ENCODE measurements around the gene UNC13B. TPM values are rescaled to one million over a fixed set of nuclear protein-coding genes. Genes with fewer than 3 reads are reported as not detected.

The UNC13B gene
- total and polyA plus RNA-seq, 2 of the 13 experiments (the other 11 are each of a cell fraction or from before 2014, with no cell fraction given): 14.0 to 18.3 TPM

DNA sequence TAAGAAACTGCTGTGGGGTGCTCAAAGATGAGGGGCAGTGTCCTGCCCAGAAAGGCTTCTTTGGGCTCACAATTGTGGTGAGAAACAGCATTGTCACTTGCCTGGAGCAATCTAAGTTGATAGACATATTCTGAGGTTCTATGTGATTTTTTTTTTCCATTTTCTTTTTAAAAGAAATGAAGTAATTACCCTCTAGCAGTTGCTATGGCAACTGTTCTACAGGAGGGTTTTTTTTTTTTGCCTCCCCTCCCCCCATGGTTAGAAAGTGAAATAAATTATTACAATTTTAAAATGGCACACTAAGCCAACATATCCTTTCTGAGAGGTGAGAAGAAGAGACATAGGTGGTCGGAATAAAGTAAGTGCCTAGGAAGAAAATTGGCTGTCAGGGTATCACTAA lies 127.0 kb downstream of the UNC13B start:
- CTCF ChIA-PET (ENCODE audit: low intra/inter-chr PET ratio, low total read pairs): no interaction called here
- H3K27ac ChIP-seq (ENCODE audit: extremely low read length, insufficient read depth, low read length): no peak overlapping the region
- intact Hi-C loops (cut with micrococcal nuclease; ENCODE audit: unreplicated experiment): no loop called here
- ATAC-seq (no peak), FAIRE-seq (no peak), DNase-seq (ENCODE audit: low spot score) (no peak)
- BruUV-seq (replicated peaks): no TSS peak
- H4K20me1 ChIP-seq (ENCODE audit: insufficient read depth, low read length): no peaks in the 10 kb centered on the region
- no peaks in the 10 kb centered on the region for H3K36me3 ChIP-seq (replicated peaks in 1 of 2; ENCODE audit: control insufficient read depth in 1 of 2, insufficient read depth in 2 of 2, low read length in 2 of 2)
- no peak overlapping the region for H3K4me3 ChIP-seq (replicated peaks in 1 of 3; ENCODE audit: insufficient read depth in 1 of 3, low read depth in 2 of 3, low read length in 3 of 3)
- POLR2A ChIA-PET: no interaction called here
- no peak overlapping the region for H2AFZ ChIP-seq (ENCODE audit: low read length)
- TF ChIP-seq ZMYM3 (CRISPR knock-in tag; IDR thresholded peaks at IDR 0.05) (no peak), TOPORS (CRISPR knock-in tag; IDR thresholded peaks at IDR 0.05) (no peak), ZNF83 (CRISPR knock-in tag; IDR thresholded peaks at IDR 0.05; ENCODE audit: borderline replicate concordance) (no peak), TCF7L2 (IDR thresholded peaks at IDR 0.05; ENCODE audit: low read depth, low read length) (no peak), ETV6 (CRISPR knock-in tag; conservative IDR thresholded peaks at IDR 0.05) (no peak), RELA (CRISPR knock-in tag; IDR thresholded peaks at IDR 0.05) (no peak), PPARG (CRISPR knock-in tag; conservative IDR thresholded peaks at IDR 0.05) (no peak), MBNL3 (CRISPR knock-in tag; conservative IDR thresholded peaks at IDR 0.05) (no peak)
- TF ChIP-seq, protein P1, sequence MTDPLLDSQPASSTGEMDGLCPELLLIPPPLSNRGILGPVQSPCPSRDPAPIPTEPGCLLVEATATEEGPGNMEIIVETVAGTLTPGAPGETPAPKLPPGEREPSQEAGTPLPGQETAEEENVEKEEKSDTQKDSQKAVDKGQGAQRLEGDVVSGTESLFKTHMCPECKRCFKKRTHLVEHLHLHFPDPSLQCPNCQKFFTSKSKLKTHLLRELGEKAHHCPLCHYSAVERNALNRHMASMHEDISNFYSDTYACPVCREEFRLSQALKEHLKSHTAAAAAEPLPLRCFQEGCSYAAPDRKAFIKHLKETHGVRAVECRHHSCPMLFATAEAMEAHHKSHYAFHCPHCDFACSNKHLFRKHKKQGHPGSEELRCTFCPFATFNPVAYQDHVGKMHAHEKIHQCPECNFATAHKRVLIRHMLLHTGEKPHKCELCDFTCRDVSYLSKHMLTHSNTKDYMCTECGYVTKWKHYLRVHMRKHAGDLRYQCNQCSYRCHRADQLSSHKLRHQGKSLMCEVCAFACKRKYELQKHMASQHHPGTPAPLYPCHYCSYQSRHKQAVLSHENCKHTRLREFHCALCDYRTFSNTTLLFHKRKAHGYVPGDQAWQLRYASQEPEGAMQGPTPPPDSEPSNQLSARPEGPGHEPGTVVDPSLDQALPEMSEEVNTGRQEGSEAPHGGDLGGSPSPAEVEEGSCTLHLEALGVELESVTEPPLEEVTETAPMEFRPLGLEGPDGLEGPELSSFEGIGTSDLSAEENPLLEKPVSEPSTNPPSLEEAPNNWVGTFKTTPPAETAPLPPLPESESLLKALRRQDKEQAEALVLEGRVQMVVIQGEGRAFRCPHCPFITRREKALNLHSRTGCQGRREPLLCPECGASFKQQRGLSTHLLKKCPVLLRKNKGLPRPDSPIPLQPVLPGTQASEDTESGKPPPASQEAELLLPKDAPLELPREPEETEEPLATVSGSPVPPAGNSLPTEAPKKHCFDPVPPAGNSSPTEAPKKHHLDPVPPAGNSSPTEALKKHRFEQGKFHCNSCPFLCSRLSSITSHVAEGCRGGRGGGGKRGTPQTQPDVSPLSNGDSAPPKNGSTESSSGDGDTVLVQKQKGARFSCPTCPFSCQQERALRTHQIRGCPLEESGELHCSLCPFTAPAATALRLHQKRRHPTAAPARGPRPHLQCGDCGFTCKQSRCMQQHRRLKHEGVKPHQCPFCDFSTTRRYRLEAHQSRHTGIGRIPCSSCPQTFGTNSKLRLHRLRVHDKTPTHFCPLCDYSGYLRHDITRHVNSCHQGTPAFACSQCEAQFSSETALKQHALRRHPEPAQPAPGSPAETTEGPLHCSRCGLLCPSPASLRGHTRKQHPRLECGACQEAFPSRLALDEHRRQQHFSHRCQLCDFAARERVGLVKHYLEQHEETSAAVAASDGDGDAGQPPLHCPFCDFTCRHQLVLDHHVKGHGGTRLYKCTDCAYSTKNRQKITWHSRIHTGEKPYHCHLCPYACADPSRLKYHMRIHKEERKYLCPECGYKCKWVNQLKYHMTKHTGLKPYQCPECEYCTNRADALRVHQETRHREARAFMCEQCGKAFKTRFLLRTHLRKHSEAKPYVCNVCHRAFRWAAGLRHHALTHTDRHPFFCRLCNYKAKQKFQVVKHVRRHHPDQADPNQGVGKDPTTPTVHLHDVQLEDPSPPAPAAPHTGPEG (CRISPR knock-in tag; IDR thresholded peaks at IDR 0.05): no peak
- no peak overlapping the region for H3K9ac ChIP-seq (ENCODE audit: insufficient read depth, low read depth, low read length)
- in situ Hi-C loops (cut with HindIII; ENCODE audit: extremely low pct_ligation_motif_present, low pct_unique_long_range_greater_than_20kb): no loop called here
- no peak overlapping the region for H3K4me2 ChIP-seq (ENCODE audit: low read depth, low read length)
- no peaks in the 10 kb centered on the region for H3K79me2 ChIP-seq (ENCODE audit: insufficient read depth, low read length)
- peaks cover 6% of the 10 kb centered on the region; the same call in 1 of the 2 replicates for H3K4me1 ChIP-seq (ENCODE audit: insufficient read depth, low read length)
- H3K27me3 ChIP-seq (ENCODE audit: control insufficient read depth in 1 of 2, insufficient read depth in 2 of 2, low read length in 2 of 2): no peaks in the 10 kb centered on the region
- H3K9me3 ChIP-seq (ENCODE audit: low read length): no peaks in the 10 kb centered on the region
- 96% methylated on average over 1 of the region's 1 CpG for WGBS (ENCODE audit: low lambda C conversion rate)
